ENCODE results near the gene CCDC60. TPM values are rescaled to one million over a fixed set of nuclear protein-coding genes. Genes with fewer than 3 reads are reported as not detected.

Gene CCDC60
- total RNA-seq, 1 experiment from 2014 or later: not detected

- BruUV-seq (replicated peaks): no TSS peak
- no peaks in the 10 kb centered on the region for H3K9me3 ChIP-seq (ENCODE audit: low read depth, low read length, poor library complexity, severe bottlenecking)
These were observed 91.1 kb downstream of the CCDC60 start for GRCh38 chr12:119425623-119426022.

GRCh38 chr12:119431151-119431550, 96.6 kb downstream of the CCDC60 start:
- Histone ChIP-seq H3K9me3 (ENCODE audit: low read depth, low read length, poor library complexity, severe bottlenecking) (no peaks in the 10 kb centered on the region), H3K27me3 (replicated peaks; ENCODE audit: insufficient read depth, low read depth, low read length, poor library complexity) (no peaks in the 10 kb centered on the region), H3K36me3 (ENCODE audit: insufficient read depth, low read length, poor library complexity, severe bottlenecking) (no peaks in the 10 kb centered on the region), H3K4me1 (ENCODE audit: insufficient read depth, low read length, poor library complexity, severe bottlenecking) (no peaks in the 10 kb centered on the region), H3K4me3 (ENCODE audit: low read depth, low read length, poor library complexity, severe bottlenecking) (no peak overlapping the region), H3K27ac (ENCODE audit: low read depth, low read length, poor library complexity, severe bottlenecking) (no peak overlapping the region)
- intact Hi-C loops (cut with micrococcal nuclease; ENCODE audit: unreplicated experiment): no loop called here
- ChIA-PET POLR2A (ENCODE audit: low non-redundant PET) (no interaction called here), CTCF (no interaction called here)
- no TSS peak for BruUV-seq (replicated peaks)
- TF ChIP-seq CTCF (conservative IDR thresholded peaks at IDR 0.05; ENCODE audit: low read depth, low read length): no peak
- no peak for TF ChIP-seq EZH2 (IDR thresholded peaks at IDR 0.05; ENCODE audit: borderline replicate concordance, low read depth, low read length, poor library complexity, severe bottlenecking)
- DNase-seq (ENCODE audit: low spot score): no peak

More at GRCh38 chr12:119425623-119426022, 91.1 kb downstream of the CCDC60 start:
- no peak for TF ChIP-seq CTCF (conservative IDR thresholded peaks at IDR 0.05; ENCODE audit: low read depth, low read length)
- no peak for TF ChIP-seq EZH2 (IDR thresholded peaks at IDR 0.05; ENCODE audit: borderline replicate concordance, low read depth, low read length, poor library complexity, severe bottlenecking)
- intact Hi-C loops (cut with micrococcal nuclease; ENCODE audit: unreplicated experiment): no loop called here
- Histone ChIP-seq H3K4me3 (ENCODE audit: low read depth, low read length, poor library complexity, severe bottlenecking) (no peak overlapping the region), H3K36me3 (ENCODE audit: insufficient read depth, low read length, poor library complexity, severe bottlenecking) (no peaks in the 10 kb centered on the region), H3K27me3 (replicated peaks; ENCODE audit: insufficient read depth, low read depth, low read length, poor library complexity) (no peaks in the 10 kb centered on the region), H3K27ac (ENCODE audit: low read depth, low read length, poor library complexity, severe bottlenecking) (no peak overlapping the region), H3K4me1 (ENCODE audit: insufficient read depth, low read length, poor library complexity, severe bottlenecking) (no peaks in the 10 kb centered on the region)
- CTCF ChIA-PET: no interaction called here
- DNase-seq (ENCODE audit: low spot score): no peak
- POLR2A ChIA-PET (ENCODE audit: low non-redundant PET): no interaction called here

- POLR2A ChIA-PET (ENCODE audit: low non-redundant PET): no interaction called here
- DNase-seq (ENCODE audit: low spot score): no peak
- TF ChIP-seq EZH2 (IDR thresholded peaks at IDR 0.05; ENCODE audit: borderline replicate concordance, low read depth, low read length, poor library complexity, severe bottlenecking) (no peak), CTCF (conservative IDR thresholded peaks at IDR 0.05; ENCODE audit: low read depth, low read length) (no peak)
- intact Hi-C loops (cut with micrococcal nuclease; ENCODE audit: unreplicated experiment): no loop called here
- Histone ChIP-seq H3K4me3 (ENCODE audit: low read depth, low read length, poor library complexity, severe bottlenecking) (no peak overlapping the region), H3K36me3 (ENCODE audit: insufficient read depth, low read length, poor library complexity, severe bottlenecking) (no peaks in the 10 kb centered on the region), H3K27ac (ENCODE audit: low read depth, low read length, poor library complexity, severe bottlenecking) (no peak overlapping the region), H3K9me3 (ENCODE audit: low read depth, low read length, poor library complexity, severe bottlenecking) (no peaks in the 10 kb centered on the region), H3K27me3 (replicated peaks; ENCODE audit: insufficient read depth, low read depth, low read length, poor library complexity) (no peaks in the 10 kb centered on the region), H3K4me1 (ENCODE audit: insufficient read depth, low read length, poor library complexity, severe bottlenecking) (no peaks in the 10 kb centered on the region)
- BruUV-seq (replicated peaks): no TSS peak
- CTCF ChIA-PET: no interaction called here
These were observed 98.4 kb downstream of the CCDC60 start for GRCh38 chr12:119432949-119433348.

All from A673 (cell line).